HepG2 (cell line): ENCODE data around the gene RYR2. TPM values are rescaled to one million over a fixed set of nuclear protein-coding genes. Genes with fewer than 3 reads are reported as not detected.
A peak's percentile ranks its signal among the peaks of the same experiment; 100 is the strongest.

Experiments
- ATAC-seq: fragments of 200-7000 bp; cut with Tn5 transposase; 3 replicates; pipeline ENCODE4 v1.9.1; 2020; ENCODE audit warnings: mild to moderate bottlenecking, moderate library complexity
- BruUV-seq: library from RNA; stranded (reverse); fragments of 400-500 nt; replicated peaks from 2 replicates; lab custom pipeline; 2021; lab: Mats Ljungman, UMichigan
- CTCF ChIA-PET: fragments of 300-600 bp; formaldehyde crosslinking; extraction: SDS; loops from one replicate; lab custom pipeline; 2021; ENCODE audit warnings: low total read pairs, inconsistent platforms, low intra/inter-chr PET ratio; lab: Yijun Ruan, JAX
- POLR2A ChIA-PET: fragments of 350-600 bp; sonication (Branson Sonifier 250); formaldehyde crosslinking; loops from one replicate; lab custom pipeline; 2020; ENCODE audit warnings: antibody characterized with exemption, inconsistent platforms; lab: Yijun Ruan, JAX
- DNase-seq: peaks from one replicate; pipeline ENCODE4 v3.0.0-alpha.2; 2015; ENCODE audit warnings: low spot score
- FAIRE-seq: peaks from 3 replicates; lab custom pipeline; 2011; peaks lifted over from hg19 to GRCh38; lab: Jason Lieb, UNC
- H2AFZ ChIP-seq: one replicate; pipeline ENCODE4 v1.6.1; 2011; ENCODE audit warnings: low read length, inconsistent platforms
- H3K27ac ChIP-seq: fragments of 300-600 bp; 3 replicates; pipeline ENCODE4 v1.8.0; 2011; ENCODE audit warnings: mixed run types, mild to moderate bottlenecking, mixed read lengths, low read length, inconsistent platforms; ENCODE audit not compliant: insufficient read depth; ENCODE audit errors: extremely low read length
- H3K27me3 ChIP-seq, 2 experiments: fragments of 200-600 bp in 1 of 2; 2 replicates in 1 of 2; 3 replicates in 1 of 2; pipeline versions ENCODE4 v1.6.0 to v1.8.0; 2011; ENCODE audit warnings: low read length in 2 of 2, mild to moderate bottlenecking in 2 of 2, moderate library complexity in 2 of 2, inconsistent platforms in 1 of 2; ENCODE audit not compliant: insufficient read depth in 2 of 2, control insufficient read depth in 1 of 2
- H3K36me3 ChIP-seq, 2 experiments: fragments of 200-600 bp in 1 of 2; replicated peaks in 1 of 2; 2 replicates in 1 of 2; 3 replicates in 1 of 2; pipeline versions ENCODE4 v1.5.1 to v1.8.0; 2011; ENCODE audit warnings: low read length in 2 of 2, inconsistent platforms in 1 of 2; ENCODE audit not compliant: insufficient read depth in 2 of 2, control insufficient read depth in 1 of 2
- H3K4me1 ChIP-seq: 2 replicates; pipeline ENCODE4 v1.5.1; 2012; ENCODE audit warnings: low read length, inconsistent platforms; ENCODE audit not compliant: insufficient read depth
- H3K4me2 ChIP-seq: 2 replicates; pipeline ENCODE4 v1.6.0; 2011; ENCODE audit warnings: low read depth, low read length, inconsistent platforms
- H3K4me3 ChIP-seq, 3 experiments: fragments of 200-600 bp in 1 of 3; sonication (generic), shearing (Covaris generic) in 1 of 3; replicated peaks in 1 of 3; 2 replicates each; pipeline ENCODE4 v1.5.1; 2011 to 2016; ENCODE audit warnings: low read length in 3 of 3, inconsistent platforms in 2 of 3, low read depth in 2 of 3, mild to moderate bottlenecking in 2 of 3, control low read depth in 1 of 3, mixed read lengths in 1 of 3; ENCODE audit not compliant: insufficient read depth in 1 of 3
- H3K79me2 ChIP-seq: one replicate; pipeline ENCODE4 v1.6.1; 2011; ENCODE audit warnings: low read length, inconsistent platforms; ENCODE audit not compliant: insufficient read depth
- H3K9ac ChIP-seq: 2 replicates; pipeline ENCODE4 v1.6.0; 2011; ENCODE audit warnings: mild to moderate bottlenecking, low read depth, low read length, inconsistent platforms; ENCODE audit not compliant: insufficient read depth
- H3K9me3 ChIP-seq: 2 replicates; pipeline ENCODE4 v1.5.1; 2012; ENCODE audit warnings: mild to moderate bottlenecking, low read length
- H4K20me1 ChIP-seq: 2 replicates; pipeline ENCODE4 v1.6.0; 2011; ENCODE audit warnings: inconsistent platforms, mild to moderate bottlenecking, low read length, moderate library complexity; ENCODE audit not compliant: insufficient read depth
- ATF1 ChIP-seq: IDR thresholded peaks from 2 replicates; pipeline ENCODE4 v1.6.1; 2016; ENCODE audit warnings: mild to moderate bottlenecking, control low read depth
- ELF1 ChIP-seq: sonication (generic); formaldehyde crosslinking; IDR thresholded peaks from 2 replicates; pipeline ENCODE4 v1.4.0; 2020; ENCODE audit warnings: missing genetic modification reagents
- FOXA1 ChIP-seq, 2 experiments: fragments of 450-650 bp in 1 of 2; sonication (generic) in 1 of 2; formaldehyde crosslinking in 1 of 2; IDR thresholded peaks; 2 replicates each; pipeline versions ENCODE4 v1.4.0 to v1.6.1; 2016 to 2020; ENCODE audit warnings: missing genetic modification reagents in 1 of 2
- HNRNPK ChIP-seq: fragments of 200-400 bp; formaldehyde crosslinking; IDR thresholded peaks from 2 replicates; pipeline ENCODE4 v1.6.1; 2018; ENCODE audit warnings: low read length, low read depth, moderate library complexity, mild to moderate bottlenecking; ENCODE audit not compliant: poor library complexity, severe bottlenecking
- IRX3 ChIP-seq: sonication (generic); formaldehyde crosslinking; IDR thresholded peaks from 2 replicates; pipeline ENCODE4 v1.8.1; 2023; ENCODE audit warnings: mild to moderate bottlenecking, low read depth, missing genetic modification reagents, borderline replicate concordance
- JUN ChIP-seq: sonication (generic); formaldehyde crosslinking; IDR thresholded peaks from 2 replicates; pipeline ENCODE4 v1.4.0; 2020; ENCODE audit warnings: mild to moderate bottlenecking, missing genetic modification reagents
- PCBP2 ChIP-seq: fragments of 200-400 bp; formaldehyde crosslinking; optimal IDR thresholded peaks from 2 replicates; pipeline ENCODE3; 2018; ENCODE audit warnings: low read length, low read depth; ENCODE audit not compliant: poor library complexity, severe bottlenecking
- ZFP82 ChIP-seq: sonication (generic); formaldehyde crosslinking; IDR thresholded peaks from 2 replicates; pipeline ENCODE4 v1.5.1; 2020; ENCODE audit warnings: mild to moderate bottlenecking, missing genetic modification reagents, borderline replicate concordance
- ZFY ChIP-seq: sonication (generic); formaldehyde crosslinking; IDR thresholded peaks from 2 replicates; pipeline ENCODE4 v1.4.0; 2020; ENCODE audit warnings: missing genetic modification reagents
- ZKSCAN5 ChIP-seq: sonication (generic); formaldehyde crosslinking; IDR thresholded peaks from 2 replicates; pipeline ENCODE4 v1.5.1; 2020; ENCODE audit warnings: mild to moderate bottlenecking, missing genetic modification reagents
- ZNF136 ChIP-seq: sonication (generic); formaldehyde crosslinking; IDR thresholded peaks from 2 replicates; pipeline ENCODE4 v1.8.1; 2022; ENCODE audit warnings: low read depth, mild to moderate bottlenecking, moderate library complexity, missing genetic modification reagents
- ZNF703 ChIP-seq: sonication (generic); formaldehyde crosslinking; IDR thresholded peaks from 2 replicates; pipeline ENCODE4 v1.5.1; 2020; ENCODE audit warnings: missing genetic modification reagents, mild to moderate bottlenecking, moderate library complexity, borderline replicate concordance
- ZNF709 ChIP-seq: sonication (generic); formaldehyde crosslinking; IDR thresholded peaks from 2 replicates; pipeline ENCODE4 v1.5.0; 2020; ENCODE audit warnings: mild to moderate bottlenecking, missing genetic modification reagents
- WGBS: methylation state at CpG from one replicate; pipeline ENCODE4 v1.1.6; 2017; ENCODE audit warnings: low lambda C conversion rate; 5-methylcytosine and 5-hydroxymethylcytosine counted together
- in situ Hi-C: cut with HindIII; loops from 2 replicates; pipeline ENCODE4 v1.10.0; 2017; ENCODE audit warnings: low pct_unique_long_range_greater_than_20kb; ENCODE audit not compliant: extremely low pct_ligation_motif_present
- intact Hi-C: fragments of 100-400 bp; cut with micrococcal nuclease; formaldehyde crosslinking; loops from one replicate; pipeline ENCODE4 v1.10.0; 2022; ENCODE audit not compliant: unreplicated experiment
- polyA plus RNA-seq, 8 experiments: library from polyadenylated mRNA; depleted of rRNA in 3 of 8; stranded (reverse) in 7 of 8; unstranded in 1 of 8; fragments of >200 nt; fragmentation: Illumina TruSeq in 4 of 8; extraction: Trizol in 4 of 8; gene quantifications; 2 replicates each; pipeline versions ENCODE4 v1.2.1 to v1.2.3, GENCODE V29; 2011 to 2016; ENCODE audit warnings: low read depth in 4 of 8, missing spikeins in 1 of 8, mixed read lengths in 1 of 8; ENCODE audit not compliant: insufficient read depth in 1 of 8
- total RNA-seq, 5 experiments: library from RNA; depleted of rRNA; stranded (reverse); fragments of >200 nt; fragmentation: Illumina TruSeq; extraction: Trizol; gene quantifications; 2 replicates each; pipeline ENCODE4 v1.2.3, GENCODE V29; 2016; ENCODE audit warnings: low read depth in 1 of 5
- TF ChIP-seq, protein P1 (sequence below): IDR thresholded peaks from 2 replicates; pipeline ENCODE4 v1.6.1; 2016; ENCODE audit warnings: missing biosample characterization, missing genetic modification reagents, low read depth
- TF ChIP-seq, protein P2 (sequence below): sonication (generic); formaldehyde crosslinking; IDR thresholded peaks from 2 replicates; pipeline ENCODE4 v1.5.0; 2020; ENCODE audit warnings: missing genetic modification reagents

RYR2 gene
- total and polyA plus RNA-seq, 2 of the 13 experiments (the other 11 are each of a cell fraction or from before 2014, with no cell fraction given): not detected

DNA sequence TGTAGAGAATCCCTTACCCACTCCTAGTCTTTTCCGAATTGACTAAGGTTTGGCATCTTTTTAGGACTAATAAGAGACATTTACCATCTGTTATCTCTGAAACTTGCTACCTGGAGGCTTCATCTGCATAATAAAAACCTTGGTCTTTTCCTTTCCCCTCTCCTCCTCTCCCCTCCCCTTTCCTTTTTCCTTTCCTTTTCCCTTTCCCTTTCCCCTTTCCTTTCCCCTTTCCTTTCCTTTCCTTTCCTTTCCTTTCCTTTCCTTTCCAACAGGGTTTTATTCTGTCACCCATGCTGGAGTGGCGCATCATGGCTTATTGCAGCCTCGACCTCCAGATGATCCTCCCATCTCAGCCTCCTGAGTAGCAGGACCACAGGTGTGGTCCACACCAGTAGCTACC is 195.7 kb downstream of the RYR2 start:
- POLR2A ChIA-PET: no interaction called here
- no peak for TF ChIP-seq ZNF703 (CRISPR knock-in tag)
- no peak for TF ChIP-seq ZNF136
- TF ChIP-seq ZNF709 (CRISPR knock-in tag): no peak
- TF ChIP-seq JUN (CRISPR knock-in tag): no peak
- peak; percentile 59 for TF ChIP-seq HNRNPK
- TF ChIP-seq IRX3 (CRISPR knock-in tag): no peak
- no peak for TF ChIP-seq ZKSCAN5 (CRISPR knock-in tag)
- no peak for TF ChIP-seq ZFP82
- TF ChIP-seq FOXA1 (IDR thresholded peaks at IDR 0.05): no peak
- no peak for TF ChIP-seq FOXA1 (CRISPR knock-in tag; IDR thresholded peaks at IDR 0.05)
- peak; percentile 47 for TF ChIP-seq PCBP2
- TF ChIP-seq ZFY (CRISPR knock-in tag): no peak
- TF ChIP-seq, protein P1, sequence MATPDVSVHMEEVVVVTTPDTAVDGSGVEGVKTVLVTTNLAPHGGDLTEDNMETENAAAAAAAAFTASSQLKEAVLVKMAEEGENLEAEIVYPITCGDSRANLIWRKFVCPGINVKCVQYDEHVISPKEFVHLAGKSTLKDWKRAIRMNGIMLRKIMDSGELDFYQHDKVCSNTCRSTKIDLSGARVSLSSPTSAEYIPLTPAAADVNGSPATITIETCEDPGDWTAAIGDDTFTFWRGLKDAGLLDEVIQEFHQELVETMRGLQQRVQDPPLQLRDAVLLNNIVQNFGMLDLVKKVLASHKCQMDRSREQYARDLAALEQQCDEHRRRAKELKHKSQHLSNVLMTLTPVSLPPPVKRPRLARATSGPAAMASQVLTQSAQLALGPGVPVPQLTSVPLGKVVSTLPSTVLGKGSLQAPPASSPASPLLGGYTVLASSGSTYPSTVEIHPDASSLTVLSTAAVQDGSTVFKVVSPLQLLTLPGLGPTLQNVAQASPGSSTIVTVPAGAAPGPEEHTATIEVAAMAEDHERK: no peak
- no peak for TF ChIP-seq ELF1 (CRISPR knock-in tag)
- TF ChIP-seq, protein P2, sequence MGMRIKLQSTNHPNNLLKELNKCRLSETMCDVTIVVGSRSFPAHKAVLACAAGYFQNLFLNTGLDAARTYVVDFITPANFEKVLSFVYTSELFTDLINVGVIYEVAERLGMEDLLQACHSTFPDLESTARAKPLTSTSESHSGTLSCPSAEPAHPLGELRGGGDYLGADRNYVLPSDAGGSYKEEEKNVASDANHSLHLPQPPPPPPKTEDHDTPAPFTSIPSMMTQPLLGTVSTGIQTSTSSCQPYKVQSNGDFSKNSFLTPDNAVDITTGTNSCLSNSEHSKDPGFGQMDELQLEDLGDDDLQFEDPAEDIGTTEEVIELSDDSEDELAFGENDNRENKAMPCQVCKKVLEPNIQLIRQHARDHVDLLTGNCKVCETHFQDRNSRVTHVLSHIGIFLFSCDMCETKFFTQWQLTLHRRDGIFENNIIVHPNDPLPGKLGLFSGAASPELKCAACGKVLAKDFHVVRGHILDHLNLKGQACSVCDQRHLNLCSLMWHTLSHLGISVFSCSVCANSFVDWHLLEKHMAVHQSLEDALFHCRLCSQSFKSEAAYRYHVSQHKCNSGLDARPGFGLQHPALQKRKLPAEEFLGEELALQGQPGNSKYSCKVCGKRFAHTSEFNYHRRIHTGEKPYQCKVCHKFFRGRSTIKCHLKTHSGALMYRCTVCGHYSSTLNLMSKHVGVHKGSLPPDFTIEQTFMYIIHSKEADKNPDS: no peak
- TF ChIP-seq ATF1 (CRISPR knock-in tag): no peak
- intact Hi-C loops: no loop called here
- no peak overlapping the region for H3K4me3 ChIP-seq
- no peak overlapping the region for H3K9ac ChIP-seq
- no peaks in the 10 kb centered on the region for H3K36me3 ChIP-seq
- ATAC-seq (no peak), DNase-seq (no peak), FAIRE-seq (no peak)
- H3K27me3 ChIP-seq: no peaks in the 10 kb centered on the region
- H3K4me2 ChIP-seq: no peak overlapping the region
- no peaks in the 10 kb centered on the region for H3K79me2 ChIP-seq
- in situ Hi-C loops: no loop called here
- H3K4me1 ChIP-seq: no peaks in the 10 kb centered on the region
- H2AFZ ChIP-seq: no peak overlapping the region
- H3K27ac ChIP-seq: no peak overlapping the region
- WGBS: 28% methylated on average over 3 of the region's 3 CpGs
- CTCF ChIA-PET: no interaction called here
- no peaks in the 10 kb centered on the region for H4K20me1 ChIP-seq
- no peaks in the 10 kb centered on the region for H3K9me3 ChIP-seq
- BruUV-seq: no TSS peak
